ENCODE results near the gene STAC.

The STAC gene

GRCh38 chr3:36520241-36521006 is 140.1 kb downstream of the STAC start:
- no peak for DNase-seq (ENCODE audit: low read depth)

DNA sequence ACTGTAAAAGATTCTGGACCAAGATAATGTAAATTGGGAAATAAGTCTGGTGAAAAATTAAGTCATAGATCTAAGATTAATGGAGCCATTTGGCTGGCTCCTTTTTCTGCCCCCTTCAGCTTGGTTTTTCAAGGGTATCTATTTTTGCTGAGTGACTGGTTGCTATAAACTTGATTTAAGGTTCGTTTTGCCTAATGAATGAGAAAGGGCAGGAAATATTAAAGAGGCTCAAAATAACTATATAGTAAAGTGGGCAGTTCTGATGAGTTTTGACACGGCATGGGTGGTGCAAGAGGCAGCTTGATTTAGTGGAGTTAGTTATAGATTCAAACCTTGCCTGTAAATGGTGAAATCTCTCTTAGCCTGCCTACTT is 140.7 kb downstream of the STAC start:
- TF ChIP-seq, protein P1, sequence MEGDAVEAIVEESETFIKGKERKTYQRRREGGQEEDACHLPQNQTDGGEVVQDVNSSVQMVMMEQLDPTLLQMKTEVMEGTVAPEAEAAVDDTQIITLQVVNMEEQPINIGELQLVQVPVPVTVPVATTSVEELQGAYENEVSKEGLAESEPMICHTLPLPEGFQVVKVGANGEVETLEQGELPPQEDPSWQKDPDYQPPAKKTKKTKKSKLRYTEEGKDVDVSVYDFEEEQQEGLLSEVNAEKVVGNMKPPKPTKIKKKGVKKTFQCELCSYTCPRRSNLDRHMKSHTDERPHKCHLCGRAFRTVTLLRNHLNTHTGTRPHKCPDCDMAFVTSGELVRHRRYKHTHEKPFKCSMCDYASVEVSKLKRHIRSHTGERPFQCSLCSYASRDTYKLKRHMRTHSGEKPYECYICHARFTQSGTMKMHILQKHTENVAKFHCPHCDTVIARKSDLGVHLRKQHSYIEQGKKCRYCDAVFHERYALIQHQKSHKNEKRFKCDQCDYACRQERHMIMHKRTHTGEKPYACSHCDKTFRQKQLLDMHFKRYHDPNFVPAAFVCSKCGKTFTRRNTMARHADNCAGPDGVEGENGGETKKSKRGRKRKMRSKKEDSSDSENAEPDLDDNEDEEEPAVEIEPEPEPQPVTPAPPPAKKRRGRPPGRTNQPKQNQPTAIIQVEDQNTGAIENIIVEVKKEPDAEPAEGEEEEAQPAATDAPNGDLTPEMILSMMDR (IDR thresholded peaks at IDR 0.05; ENCODE audit: control insufficient read depth, extremely low read depth, insufficient read depth): no peak
- DNase-seq (ENCODE audit: low read depth): no peak
- H3K4me3 ChIP-seq (ENCODE audit: low read depth, low read length): no peak overlapping the region

More at GRCh38 chr3:36520241-36521006, 140.1 kb downstream of the STAC start:
- no peak overlapping the region for H3K4me3 ChIP-seq (ENCODE audit: low read depth, low read length)
- TF ChIP-seq, protein P1 (IDR thresholded peaks at IDR 0.05; ENCODE audit: control insufficient read depth, extremely low read depth, insufficient read depth): no peak

GRCh38 chr3:36524560-36524959 is 144.3 kb downstream of the STAC start:
- TF ChIP-seq, protein P1 (IDR thresholded peaks at IDR 0.05; ENCODE audit: control insufficient read depth, extremely low read depth, insufficient read depth): no peak
- H3K4me3 ChIP-seq (ENCODE audit: low read depth, low read length): no peak overlapping the region
- no peak for DNase-seq (ENCODE audit: low read depth)

DNA sequence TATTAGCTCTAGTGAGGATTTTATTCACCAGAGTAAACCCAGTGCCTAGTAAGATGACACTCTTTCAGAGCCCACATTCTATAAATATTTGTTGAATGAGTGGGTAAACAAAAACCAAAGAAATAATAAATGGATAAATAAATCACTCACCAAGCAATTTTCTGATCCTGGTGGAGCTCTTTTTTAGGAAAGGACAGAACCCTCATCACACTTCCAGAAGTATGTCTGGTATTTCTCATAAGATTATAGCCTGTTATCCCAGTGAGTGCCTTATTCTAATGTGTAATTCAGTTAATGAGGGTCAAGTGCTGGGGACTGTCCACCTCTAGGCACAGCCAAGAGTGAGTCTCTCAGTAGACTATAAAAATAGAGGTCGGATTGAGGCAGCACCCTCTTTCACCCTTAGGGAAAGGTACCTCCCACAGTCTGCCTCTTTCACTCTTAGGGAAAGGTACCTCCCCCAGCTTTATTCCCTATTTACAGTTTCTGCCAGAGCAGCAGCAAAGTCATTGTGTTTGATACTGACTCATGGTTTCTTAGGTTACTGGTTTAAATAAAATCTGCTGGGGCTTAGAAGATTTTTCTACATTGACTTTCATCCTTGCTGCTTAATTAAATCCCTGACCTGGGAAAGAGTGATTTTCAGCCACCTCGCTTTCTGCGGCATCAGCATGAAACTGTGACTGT is 145.0 kb downstream of the STAC start:
- DNase-seq (ENCODE audit: low read depth): no peak
- no peak overlapping the region for H3K4me3 ChIP-seq (ENCODE audit: low read depth, low read length)
- TF ChIP-seq, protein P1 (IDR thresholded peaks at IDR 0.05; ENCODE audit: control insufficient read depth, extremely low read depth, insufficient read depth): no peak

GRCh38 chr3:36538136-36538749 is 157.9 kb downstream of the STAC start:
- TF ChIP-seq, protein P1 (IDR thresholded peaks at IDR 0.05; ENCODE audit: control insufficient read depth, extremely low read depth, insufficient read depth): no peak
- no peak for DNase-seq (ENCODE audit: low read depth)
- no peak overlapping the region for H3K4me3 ChIP-seq (ENCODE audit: low read depth, low read length)

DNA sequence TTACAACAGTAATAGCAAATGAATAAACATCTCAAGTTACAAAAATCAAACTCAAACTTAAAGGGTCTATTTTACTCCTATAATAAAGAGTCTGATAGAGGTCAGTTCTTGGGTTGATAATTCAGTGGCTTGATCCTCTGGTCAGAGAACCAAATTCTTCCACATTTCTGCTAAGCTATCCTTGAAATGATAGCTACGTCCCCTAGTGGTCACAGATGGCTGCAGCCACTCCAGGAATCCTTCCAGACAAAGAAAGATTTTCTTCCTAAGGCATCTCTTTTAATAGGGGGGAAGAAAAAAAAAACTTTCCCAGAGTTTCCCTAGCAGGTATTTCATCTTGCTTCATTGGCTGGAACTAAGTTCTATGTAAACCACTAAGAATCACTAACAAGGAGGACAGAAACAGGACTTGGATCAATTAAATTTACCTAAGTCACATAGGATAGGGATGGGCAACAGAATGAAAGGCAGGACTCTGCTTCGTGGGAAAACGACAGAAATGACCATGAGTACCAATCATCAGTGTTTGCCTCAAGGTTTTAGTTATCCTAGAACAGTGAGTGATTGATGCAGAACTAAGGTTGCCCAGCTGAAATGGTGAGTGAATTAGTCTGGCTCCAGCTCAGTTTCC is 160.7 kb downstream of the STAC start:
- no peak for DNase-seq (ENCODE audit: low read depth)
- TF ChIP-seq, protein P1 (IDR thresholded peaks at IDR 0.05; ENCODE audit: control insufficient read depth, extremely low read depth, insufficient read depth): peak; percentile 83
- H3K4me3 ChIP-seq (ENCODE audit: low read depth, low read length): no peak overlapping the region

All from LNCaP clone FGC (cell line).